Fibroblast of skin of scalp (primary cell): Measurements from ENCODE around the gene AOC3.
"Not testable (repeated sequence)": the region's sequence is repeated elsewhere in the genome, so short reads cannot be mapped to it uniquely, and the experiment has no call there.

ENCODE experiments used
- DNase-seq: peaks from one replicate; pipeline ENCODE4 v3.0.0-alpha.2; 2013

Gene AOC3

DNA sequence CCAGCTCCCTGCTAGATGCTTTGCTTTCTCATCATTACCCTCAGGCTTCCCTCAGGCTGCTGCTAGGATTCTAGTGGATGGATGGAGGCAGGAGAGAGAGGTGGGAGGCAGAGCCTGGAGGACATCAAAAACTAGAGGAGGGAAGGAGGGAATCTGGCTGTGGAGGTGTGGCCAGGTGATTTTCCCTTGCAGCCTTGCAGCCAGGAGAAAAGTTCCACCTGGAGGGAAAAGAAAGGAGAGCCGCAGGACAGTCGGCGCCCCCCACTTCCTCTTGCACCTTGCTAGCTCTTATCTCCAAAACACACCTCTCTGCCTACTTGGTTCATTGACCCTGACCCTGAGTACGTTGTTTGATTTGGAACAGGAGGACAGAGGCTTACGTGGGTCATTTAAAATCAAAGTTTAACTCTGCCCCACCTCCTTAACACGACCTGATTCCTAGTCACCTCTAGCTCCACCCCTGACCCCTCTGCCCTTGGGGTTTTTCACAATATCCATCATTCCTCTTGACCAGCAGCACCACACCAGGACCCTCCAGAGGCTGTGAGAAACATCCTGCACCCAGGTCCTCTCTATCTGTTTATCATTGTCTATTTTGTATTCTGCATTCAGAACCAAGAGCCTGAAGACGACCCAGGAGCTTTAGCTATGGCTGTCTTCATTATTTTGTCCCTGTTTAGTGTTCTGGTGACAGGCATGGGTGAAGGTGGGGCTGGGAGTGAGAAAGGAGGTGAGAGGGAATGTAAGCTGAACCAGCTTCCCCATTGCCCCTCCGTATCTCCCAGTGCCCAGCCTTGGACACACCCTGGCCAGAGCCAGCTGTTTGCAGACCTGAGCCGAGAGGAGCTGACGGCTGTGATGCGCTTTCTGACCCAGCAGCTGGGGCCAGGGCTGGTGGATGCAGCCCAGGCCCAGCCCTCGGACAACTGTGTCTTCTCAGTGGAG lies 15.9 kb downstream of the AOC3 start:
- DNase-seq: no peak

GRCh38 chr17:42867694-42868261 lies 16.8 kb downstream of the AOC3 start:
- DNase-seq: not testable (repeated sequence)

GRCh38 chr17:42868338-42868737 lies 17.3 kb downstream of the AOC3 start:
- no peak for DNase-seq

GRCh38 chr17:42871647-42872046 lies 20.6 kb downstream of the AOC3 start:
- no peak for DNase-seq

DNA sequence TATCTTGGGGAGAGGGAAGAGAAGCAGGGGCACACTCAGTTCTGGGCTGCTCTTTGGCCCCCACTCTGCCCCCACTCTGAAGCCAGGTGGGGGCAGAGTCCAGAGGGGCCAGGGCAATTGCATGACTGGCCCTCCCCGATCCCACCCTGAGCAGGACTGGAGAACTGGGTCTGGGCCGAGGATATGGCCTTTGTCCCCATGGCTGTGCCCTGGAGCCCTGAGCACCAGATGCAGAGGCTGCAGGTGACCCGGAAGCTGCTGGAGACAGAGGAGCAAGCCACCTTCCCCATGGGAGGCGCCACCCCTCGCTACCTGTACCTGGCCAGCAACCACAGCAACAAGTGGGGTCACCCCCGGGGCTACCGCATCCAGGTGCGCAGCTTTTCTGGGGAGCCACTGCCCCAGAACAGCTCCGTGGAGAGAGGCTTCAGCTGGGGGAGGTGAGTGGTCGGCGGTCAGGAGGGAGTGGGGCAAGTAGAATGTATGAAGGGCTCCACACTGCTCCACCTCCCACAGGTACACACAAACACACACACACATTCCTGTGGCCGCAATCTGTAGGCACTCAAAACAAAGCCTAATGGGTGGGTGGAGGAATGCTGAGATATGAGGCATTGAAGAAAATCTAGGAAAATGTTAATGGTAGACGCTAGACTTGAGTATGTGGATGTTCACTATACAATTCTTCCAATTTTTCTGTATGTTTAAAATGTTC lies 21.4 kb downstream of the AOC3 start:
- DNase-seq: no peak

GRCh38 chr17:42873315-42873714 lies 22.3 kb downstream of the AOC3 start:
- no peak for DNase-seq

DNA sequence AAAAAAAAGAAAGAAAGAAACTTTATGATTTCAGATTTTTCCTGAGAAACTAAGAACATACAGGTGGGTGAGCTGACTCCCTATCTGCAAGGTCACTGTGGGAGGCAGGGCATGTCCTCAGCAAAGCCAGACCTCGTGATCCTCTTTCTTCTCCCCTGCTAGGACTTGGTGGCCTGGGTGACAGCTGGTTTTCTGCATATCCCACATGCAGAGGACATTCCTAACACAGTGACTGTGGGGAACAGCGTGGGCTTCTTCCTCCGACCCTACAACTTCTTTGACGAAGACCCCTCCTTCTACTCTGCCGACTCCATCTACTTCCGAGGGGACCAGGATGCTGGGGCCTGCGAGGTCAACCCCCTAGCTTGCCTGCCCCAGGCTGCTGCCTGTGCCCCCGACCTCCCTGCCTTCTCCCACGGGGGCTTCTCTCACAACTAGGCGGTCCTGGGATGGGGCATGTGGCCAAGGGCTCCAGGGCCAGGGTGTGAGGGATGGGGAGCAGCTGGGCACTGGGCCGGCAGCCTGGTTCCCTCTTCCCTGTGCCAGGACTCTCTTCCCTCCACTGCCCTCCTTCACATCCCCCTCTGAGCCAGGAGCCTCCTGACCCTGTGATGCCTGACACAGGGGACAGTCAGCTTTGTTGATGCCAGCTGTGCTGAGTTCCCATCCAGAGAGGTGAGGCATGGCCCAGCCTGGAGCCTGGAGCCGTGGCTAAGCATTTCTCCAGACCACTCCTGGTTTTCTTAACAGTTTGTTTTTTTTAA lies 23.1 kb downstream of the AOC3 start:
- not testable (repeated sequence) for DNase-seq

GRCh38 chr17:42877037-42877436 lies 26.0 kb downstream of the AOC3 start:
- no peak for DNase-seq

GRCh38 chr17:42878123-42878880 lies 27.3 kb downstream of the AOC3 start:
- no peak for DNase-seq

GRCh38 chr17:42878924-42879595 lies 28.1 kb downstream of the AOC3 start:
- DNase-seq: no peak

DNA sequence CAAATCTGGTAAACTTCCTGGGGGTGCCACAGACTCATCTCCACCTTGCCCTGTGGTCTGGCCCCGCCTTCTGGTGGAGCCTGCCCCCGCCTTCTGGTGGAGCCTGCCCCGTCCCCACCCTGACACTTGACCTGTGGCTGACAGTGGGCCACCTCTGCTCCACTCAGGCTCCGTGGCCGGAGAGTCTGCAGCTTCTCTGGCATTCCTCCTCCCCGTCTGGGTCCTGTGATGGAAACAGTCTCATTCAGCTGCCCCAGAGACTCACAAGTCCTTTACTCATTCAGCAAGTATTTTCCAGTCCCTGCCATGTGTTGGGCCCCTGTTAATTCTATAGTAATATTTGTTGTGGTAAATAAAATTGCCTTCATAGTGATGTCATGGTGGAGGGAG lies 28.6 kb downstream of the AOC3 start:
- peak; percentile 22 for DNase-seq

DNA sequence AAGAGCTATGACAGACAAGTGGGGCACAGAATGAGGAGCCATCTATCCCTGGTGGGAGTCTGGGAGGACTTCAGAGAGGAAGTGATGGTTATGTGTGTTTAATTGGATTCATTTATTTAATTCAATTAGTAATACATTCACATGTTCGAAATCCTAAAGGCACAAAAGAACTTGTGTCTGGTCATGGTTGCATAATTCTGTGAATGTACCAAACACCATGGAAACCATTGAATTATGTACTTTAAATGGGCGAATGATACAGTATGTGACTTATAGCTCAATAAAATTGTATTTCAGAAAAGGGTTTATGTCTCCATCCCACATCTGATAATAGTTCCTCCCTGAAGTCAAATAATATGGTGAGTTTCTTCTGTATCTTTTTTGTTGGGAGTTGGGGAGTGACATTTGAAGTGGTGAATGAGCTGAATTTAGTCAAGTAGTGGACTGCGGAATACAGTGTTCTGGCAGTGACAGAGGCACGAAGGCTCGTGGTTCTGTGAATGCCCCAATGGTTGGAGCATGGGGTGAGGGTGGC lies 29.8 kb downstream of the AOC3 start:
- no peak for DNase-seq

DNA sequence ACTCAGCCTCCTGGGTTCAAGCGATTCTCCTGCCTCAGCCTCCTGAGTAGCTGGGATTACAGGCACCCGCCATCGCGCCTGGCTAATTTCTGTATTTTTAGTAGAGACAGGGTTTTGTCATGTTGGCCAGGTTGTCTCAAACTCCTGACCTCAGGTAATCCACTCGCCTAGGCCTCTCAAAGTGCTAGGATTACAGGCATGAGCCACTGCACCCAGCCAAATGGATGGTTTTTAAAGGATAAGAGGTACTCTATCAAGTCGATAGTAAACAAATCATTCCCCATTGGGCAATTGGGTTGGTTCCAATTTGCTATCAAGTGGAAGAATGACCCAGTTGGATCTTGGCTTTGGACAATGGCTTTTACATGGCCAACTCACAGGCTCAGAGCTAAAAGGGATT lies 30.7 kb downstream of the AOC3 start:
- DNase-seq: not testable (repeated sequence)

DNA sequence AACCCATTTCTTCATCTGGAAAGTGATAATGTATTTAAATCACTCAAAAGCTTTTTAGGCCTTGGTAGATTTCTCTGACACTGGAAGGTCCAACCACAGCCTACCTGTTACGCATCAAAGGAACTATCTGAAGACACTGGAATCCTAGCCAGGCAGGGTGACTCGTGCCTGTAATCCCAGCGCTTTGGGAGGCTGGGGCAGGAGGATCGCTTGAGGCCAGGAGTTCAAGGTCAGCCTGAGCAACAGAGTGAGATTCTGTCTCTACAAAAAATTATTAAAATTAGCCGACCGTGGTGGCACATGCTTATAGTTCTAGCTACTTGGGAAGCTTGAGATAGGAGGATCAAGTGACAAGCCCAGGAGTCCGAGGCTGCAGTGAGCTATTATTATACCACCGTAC lies 31.2 kb downstream of the AOC3 start:
- DNase-seq: no peak

- no peak for DNase-seq
These were observed 33.0 kb downstream of the AOC3 start for GRCh38 chr17:42883802-42884558.

DNA sequence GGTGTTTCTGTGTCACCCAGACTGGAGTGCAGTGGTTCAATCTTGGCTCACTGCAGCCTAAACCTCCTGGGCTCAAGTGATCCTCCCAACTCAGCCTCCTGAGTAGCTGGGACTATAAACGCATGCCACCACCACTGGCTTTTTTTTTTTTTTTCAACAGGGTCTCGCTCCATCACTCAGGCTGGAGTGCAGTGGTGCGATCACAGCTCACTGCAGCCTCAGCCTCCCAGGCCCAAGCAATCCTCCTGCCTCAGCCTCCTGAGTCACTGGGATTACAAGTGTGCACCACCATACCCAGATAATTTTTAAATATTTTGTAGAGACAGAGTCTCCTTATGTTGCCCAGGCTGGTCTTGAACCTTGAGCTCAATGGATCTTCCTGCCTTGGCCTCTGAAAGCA lies 34.8 kb downstream of the AOC3 start:
- DNase-seq: not testable (repeated sequence)

GRCh38 chr17:42886283-42887176 lies 35.5 kb downstream of the AOC3 start:
- no peak for DNase-seq

DNA sequence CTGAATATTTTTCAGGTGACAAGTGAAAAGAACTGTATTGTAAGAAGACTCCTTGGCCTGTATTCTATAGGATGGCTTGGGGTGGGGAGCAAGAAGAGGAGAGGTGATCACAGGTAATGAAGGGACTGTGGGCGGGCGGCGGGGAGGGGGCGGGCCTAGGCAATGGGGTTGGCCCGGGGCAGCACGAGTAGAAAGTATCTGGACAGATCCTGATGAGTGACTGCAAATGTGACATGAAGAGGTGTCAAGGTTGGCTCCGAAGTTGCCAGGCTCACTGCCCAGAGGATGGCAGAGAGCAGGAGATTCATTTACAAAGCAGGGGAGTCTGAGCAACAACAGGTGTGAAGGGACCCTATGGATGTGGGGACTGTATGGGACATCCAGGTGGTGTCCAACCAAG lies 38.8 kb downstream of the AOC3 start:
- no peak for DNase-seq

- no peak for DNase-seq
These were observed 40.6 kb downstream of the AOC3 start for GRCh38 chr17:42891539-42892152.
